Left ventricle myocardium superior (tissue), 1 donor: ENCODE results near the gene YPEL3. TPM values are rescaled to one million over a fixed set of nuclear protein-coding genes. Genes with fewer than 3 reads are reported as not detected.

Experiments used
- ATAC-seq: fragments of 200-7000 bp; cut with Tn5 transposase; one replicate; pipeline ENCODE4 v1.9.1; 2020; ENCODE audit warnings: mild to moderate bottlenecking, moderate library complexity
- DNase-seq: peaks from one replicate; pipeline ENCODE4 v3.0.0-alpha.2; 2020
- intact Hi-C: fragments of 100-400 bp; cut with micrococcal nuclease; formaldehyde crosslinking; loops from one replicate; pipeline ENCODE4 v1.11.0; 2022
- total RNA-seq: library from RNA; stranded (reverse); fragmentation: NEBNext Ultra II Directional; extraction: Animal tissue kit (Norgen Biotek cat#: 25700); gene quantifications from one replicate; pipeline ENCODE4 v1.2.1, GENCODE V29; 2021
- donor health status: DM: no; HTN: yes; CAD: no; lungs with severe emphysema.

YPEL3 gene
- total RNA-seq, 1 donor from 2014 or later = 66.0 TPM

GRCh38 chr16:30094541-30095165 lies 1.4 kb downstream of the YPEL3 start:
- peak; percentile 41 for DNase-seq
- intact Hi-C loops = no loop called here
- ATAC-seq = no peak

DNA sequence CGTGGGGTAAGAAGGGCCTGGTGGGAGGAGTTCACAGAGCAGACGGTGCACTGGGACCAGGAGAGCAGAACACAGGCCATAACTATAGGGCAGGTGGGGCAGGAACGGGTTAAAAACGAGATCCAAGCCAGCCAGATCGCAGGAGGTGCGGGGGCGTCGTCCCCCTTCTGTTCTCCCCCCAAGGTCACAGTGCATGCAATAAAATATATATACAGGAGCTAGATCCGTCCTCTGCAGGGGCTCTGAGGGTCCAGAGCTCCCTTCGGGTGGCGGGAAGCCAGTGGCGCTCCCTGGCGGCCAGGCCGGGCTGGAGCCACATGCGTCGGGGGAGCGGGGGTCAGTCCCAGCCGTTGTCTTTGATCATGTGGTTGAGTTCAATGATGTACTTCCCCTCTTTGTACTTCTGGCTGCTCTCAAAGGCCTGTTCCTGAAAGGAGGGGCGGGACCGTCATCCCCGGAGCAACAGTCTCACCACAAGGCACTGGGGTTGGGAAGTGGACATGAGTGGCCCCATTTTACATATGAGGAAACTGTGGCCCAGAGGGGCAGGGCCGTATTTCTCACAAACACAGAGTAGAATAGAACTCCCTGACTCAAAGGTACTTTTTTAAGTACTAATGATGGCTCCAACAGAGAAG lies 3.5 kb downstream of the YPEL3 start:
- ATAC-seq (peak; percentile 56), DNase-seq (peak; percentile 88)
- intact Hi-C loops = no loop called here

- intact Hi-C loops = no loop called here
- DNase-seq = peak; percentile 97
- peak; percentile 91 for ATAC-seq
These were observed 4.3 kb downstream of the YPEL3 start, which contains the start of gene TBX6 for GRCh38 chr16:30091474-30092372. TBX6 (minus strand) TSS chr16:30091924; CDS start chr16:30091193, 731 bp downstream.

- no peak for ATAC-seq
- peak; percentile 43 for DNase-seq
- intact Hi-C loops = no loop called here
These were observed 5.2 kb downstream of the YPEL3 start for GRCh38 chr16:30090610-30091331.

GRCh38 chr16:30088832-30089624 lies 7.0 kb downstream of the YPEL3 start:
- ATAC-seq (no peak), DNase-seq (no peak)
- intact Hi-C loops = no loop called here

DNA sequence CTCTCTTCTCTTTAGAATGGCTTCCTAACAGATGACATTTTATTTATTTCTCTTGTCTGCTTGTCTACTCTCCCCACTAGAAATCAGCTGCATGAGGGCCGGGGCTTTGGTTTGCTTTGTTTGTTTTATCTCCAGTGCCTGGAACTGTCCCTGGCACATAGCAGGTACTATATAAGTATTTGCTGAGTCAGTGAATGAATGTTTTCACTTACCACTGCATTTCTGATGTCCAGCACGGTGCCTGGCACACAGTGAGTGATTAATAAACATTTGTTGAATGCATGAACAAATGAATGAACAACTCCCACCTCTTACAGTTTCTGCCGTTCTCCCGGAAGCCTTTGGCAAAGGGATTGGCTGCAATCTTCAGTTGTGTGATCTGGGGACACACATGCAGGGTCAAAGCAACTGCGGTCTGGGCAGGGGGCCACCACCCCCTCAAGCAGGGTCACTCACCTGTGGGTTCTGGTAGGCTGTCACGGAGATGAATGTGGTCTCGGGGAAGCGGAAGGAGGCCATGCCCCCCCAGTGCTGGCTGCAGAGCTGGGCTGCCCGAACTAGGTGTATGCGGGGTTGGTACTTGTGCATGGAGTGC lies 7.7 kb downstream of the YPEL3 start:
- DNase-seq (no peak), ATAC-seq (no peak)
- intact Hi-C loops = no loop called here

DNA sequence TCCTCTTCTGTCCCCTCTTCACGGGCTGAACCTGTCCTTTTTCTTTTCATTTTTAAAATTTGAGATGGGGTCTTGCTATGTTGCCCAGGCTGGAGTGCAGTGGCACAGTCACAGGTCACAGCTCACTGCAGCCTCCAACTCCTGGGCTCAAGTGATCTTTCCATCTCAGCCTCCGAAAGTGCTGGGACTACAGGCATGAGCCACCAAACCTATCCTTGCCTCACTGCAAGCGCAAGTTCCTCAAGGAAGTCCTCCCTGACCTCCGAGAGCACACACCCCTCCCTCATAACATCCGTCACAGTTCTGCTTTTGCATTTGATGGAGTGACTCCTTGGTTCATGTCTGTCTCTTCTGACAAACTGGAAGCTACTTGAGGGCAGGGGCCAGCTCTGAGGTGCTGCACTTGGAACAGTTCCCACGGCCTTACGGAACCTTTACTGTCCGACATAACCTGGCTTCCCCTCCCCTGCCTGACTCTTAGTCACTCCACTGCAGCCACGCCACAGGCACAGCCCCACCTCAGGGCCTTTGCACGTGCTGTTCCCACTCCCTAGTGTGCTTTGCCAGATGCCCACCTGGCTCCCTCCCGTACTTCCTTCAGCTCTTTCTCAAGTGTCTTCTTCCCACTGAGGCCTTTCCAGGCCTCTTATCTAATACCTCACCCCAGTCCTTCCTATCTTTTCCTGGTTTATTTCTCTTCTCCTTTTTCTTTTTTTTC lies 8.7 kb downstream of the YPEL3 start:
- DNase-seq = no peak
- intact Hi-C loops = no loop called here
- ATAC-seq = no peak

GRCh38 chr16:30086291-30087140 lies 9.5 kb downstream of the YPEL3 start:
- ATAC-seq (no peak), DNase-seq (no peak)
- intact Hi-C loops = no loop called here

DNA sequence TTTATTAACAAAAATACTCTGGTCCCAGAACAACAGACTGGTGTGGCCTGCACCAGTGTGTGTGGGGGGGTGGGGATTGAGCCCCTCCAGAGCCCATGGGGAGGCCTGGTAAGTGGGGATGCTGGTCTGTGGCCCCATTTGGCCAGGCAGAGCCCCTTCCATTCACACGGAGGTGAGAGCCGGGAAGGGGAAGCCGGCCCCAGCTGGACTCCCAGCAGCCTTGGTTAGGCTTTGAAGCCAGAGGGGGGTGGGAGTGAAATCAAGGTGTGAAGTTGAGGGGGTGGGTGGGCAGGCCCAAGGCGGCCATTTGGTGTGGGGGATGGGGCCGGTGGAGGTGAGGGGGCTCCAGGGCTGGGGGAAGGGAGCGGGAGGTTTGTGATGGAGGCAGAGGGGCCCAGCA lies 10.2 kb downstream of the YPEL3 start:
- intact Hi-C loops = no loop called here
- ATAC-seq = no peak

GRCh38 chr16:30085247-30085646 lies 10.8 kb downstream of the YPEL3 start:
- DNase-seq (peak; percentile 57), ATAC-seq (peak; percentile 20)
- intact Hi-C loops = no loop called here

More for the DNA sequence above, 10.2 kb downstream of the YPEL3 start:
- peak; percentile 12 for DNase-seq

DNA sequence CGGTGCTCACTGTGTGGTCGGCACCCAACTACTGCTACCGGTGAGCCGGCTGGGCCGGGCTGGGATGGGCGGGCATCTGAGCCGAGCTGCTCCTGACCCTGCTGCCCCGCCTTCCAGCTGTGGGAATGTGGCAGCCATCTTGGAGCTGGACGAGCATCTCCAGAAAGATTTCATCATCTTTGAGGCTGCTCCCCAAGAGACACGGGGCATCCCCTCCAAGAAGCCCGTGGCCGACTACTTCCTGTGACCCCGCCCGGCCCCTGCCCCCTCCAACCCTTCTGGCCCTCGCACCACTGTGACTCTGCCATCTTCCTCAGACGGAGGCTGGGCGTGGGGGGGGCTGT lies 11.2 kb downstream of the YPEL3 start:
- ATAC-seq (peak; percentile 56), DNase-seq (peak; percentile 71)
- intact Hi-C loops = no loop called here

- ATAC-seq = no peak
- intact Hi-C loops = no loop called here
- DNase-seq = no peak
These were observed 11.8 kb downstream of the YPEL3 start for GRCh38 chr16:30084096-30084815.

GRCh38 chr16:30083216-30084055 lies 12.6 kb downstream of the YPEL3 start:
- no peak for ATAC-seq
- DNase-seq = no peak
- intact Hi-C loops = no loop called here

GRCh38 chr16:30082545-30083090 lies 13.4 kb downstream of the YPEL3 start:
- intact Hi-C loops = no loop called here
- ATAC-seq (no peak), DNase-seq (no peak)

DNA sequence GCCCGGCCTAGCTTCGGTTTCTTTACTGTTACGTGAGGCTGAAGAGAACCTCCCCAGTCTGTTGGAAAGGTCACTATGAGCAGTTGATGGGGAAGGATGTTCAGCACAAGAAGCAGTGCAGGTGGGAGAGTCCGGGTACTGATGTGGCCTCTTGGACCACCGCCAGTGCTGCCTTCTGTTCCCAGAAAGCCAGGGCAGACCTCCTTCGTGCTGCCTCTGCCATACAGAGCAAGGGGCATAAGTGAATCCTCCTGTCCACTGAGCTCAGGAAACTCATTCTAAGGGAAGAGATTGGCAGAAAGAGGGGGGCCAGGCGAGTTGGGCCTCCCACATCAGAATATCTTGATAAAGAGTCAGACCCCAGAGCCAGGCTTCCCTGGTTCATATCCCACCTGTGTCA lies 16.5 kb downstream of the YPEL3 start:
- no peak for DNase-seq
- intact Hi-C loops = no loop called here
- ATAC-seq = no peak
